Endothelial cell of umbilical vein (primary cell): ENCODE data around the gene GPR153. TPM values are rescaled to one million over a fixed set of nuclear protein-coding genes. Genes with fewer than 3 reads are reported as not detected.

Source experiments
- BruUV-seq: library from RNA; stranded (reverse); fragments of 400-500 nt; replicated peaks from 2 replicates; lab custom pipeline; 2021; lab: Mats Ljungman, UMichigan
- CTCF ChIA-PET: fragments of 300-600, 350-600 bp; sonication (Branson Sonifier 250); formaldehyde crosslinking; loops from one replicate; lab custom pipeline; 2021; ENCODE audit warnings: antibody characterized with exemption, inconsistent platforms; lab: Charles Lee
- POLR2A ChIA-PET: fragments of 300-600, 350-600 bp; sonication (Branson Sonifier 250); formaldehyde crosslinking; loops from one replicate; lab custom pipeline; 2021; ENCODE audit warnings: antibody characterized with exemption, inconsistent platforms; lab: Charles Lee
- DNase-seq: peaks from one replicate; pipeline ENCODE4 v3.0.0-alpha.2; 2011; ENCODE audit warnings: low read depth, low spot score
- FAIRE-seq: peaks from 2 replicates; lab custom pipeline; 2011; peaks lifted over from hg19 to GRCh38; lab: Jason Lieb, UNC
- H2AFZ ChIP-seq: 2 replicates; pipeline ENCODE4 v1.6.0; 2012; ENCODE audit warnings: low read depth, low read length, control low read depth, inconsistent platforms
- H3K27ac ChIP-seq: 2 replicates; pipeline ENCODE4 v1.5.1; 2011; ENCODE audit warnings: low read depth, mild to moderate bottlenecking, control low read depth, low read length, moderate library complexity; ENCODE audit not compliant: insufficient read depth
- H3K27me3 ChIP-seq, 2 experiments: 2 replicates each; pipeline versions ENCODE4 v1.6.0 to v1.6.1; 2011; ENCODE audit warnings: low read length in 2 of 2, mixed read lengths in 1 of 2; ENCODE audit not compliant: control insufficient read depth in 2 of 2, insufficient read depth in 2 of 2
- H3K36me3 ChIP-seq, 2 experiments: 2 replicates in 1 of 2; 3 replicates in 1 of 2; pipeline ENCODE4 v1.5.1; 2011; ENCODE audit warnings: low read length in 2 of 2, mild to moderate bottlenecking in 1 of 2, moderate library complexity in 1 of 2; ENCODE audit not compliant: control insufficient read depth in 2 of 2, insufficient read depth in 2 of 2; ENCODE audit errors: extremely low read depth in 1 of 2
- H3K4me1 ChIP-seq: 3 replicates; pipeline ENCODE4 v1.5.1; 2011; ENCODE audit warnings: mild to moderate bottlenecking, low read length; ENCODE audit not compliant: control insufficient read depth, insufficient read depth; ENCODE audit errors: extremely low read depth
- H3K4me2 ChIP-seq: 2 replicates; pipeline ENCODE4 v1.6.1; 2011; ENCODE audit warnings: low read length, control low read depth, mixed read lengths; ENCODE audit not compliant: insufficient read depth
- H3K4me3 ChIP-seq, 3 experiments: fragments of 200-600 bp in 1 of 3; sonication (generic), shearing (Covaris generic) in 1 of 3; replicated peaks in 1 of 3; 2 replicates each; pipeline ENCODE4 v1.5.1; 2011 to 2016; ENCODE audit warnings: control low read depth in 3 of 3, low read length in 3 of 3, mild to moderate bottlenecking in 2 of 3, inconsistent platforms in 1 of 3, low read depth in 1 of 3, moderate library complexity in 1 of 3; ENCODE audit not compliant: insufficient read depth in 1 of 3
- H3K79me2 ChIP-seq: 2 replicates; pipeline ENCODE4 v1.6.0; 2012; ENCODE audit warnings: low read length, inconsistent platforms; ENCODE audit not compliant: control insufficient read depth, insufficient read depth
- H3K9ac ChIP-seq: replicated peaks from 2 replicates; pipeline ENCODE3; 2011; ENCODE audit warnings: low read length, control low read depth; ENCODE audit not compliant: insufficient read depth; ENCODE audit errors: extremely low read depth
- H3K9me1 ChIP-seq: replicated peaks from 3 replicates; pipeline ENCODE4 v1.6.0; 2011; ENCODE audit warnings: mild to moderate bottlenecking, low read length; ENCODE audit not compliant: control insufficient read depth, insufficient read depth; ENCODE audit errors: extremely low read depth
- H3K9me3 ChIP-seq: replicated peaks from 2 replicates; pipeline ENCODE4 v1.5.1; 2012; ENCODE audit warnings: low read length, inconsistent platforms; ENCODE audit not compliant: control insufficient read depth, insufficient read depth
- H4K20me1 ChIP-seq: replicated peaks from 2 replicates; pipeline ENCODE3; 2011; ENCODE audit warnings: mild to moderate bottlenecking, low read length; ENCODE audit not compliant: control insufficient read depth, insufficient read depth; ENCODE audit errors: extremely low read depth
- EZH2 ChIP-seq: IDR thresholded peaks from 2 replicates; pipeline ENCODE4 v1.6.1; 2012; ENCODE audit warnings: borderline replicate concordance, low read depth, mild to moderate bottlenecking, moderate library complexity, low read length, inconsistent platforms; ENCODE audit not compliant: severe bottlenecking
- FOS ChIP-seq: IDR thresholded peaks from 2 replicates; pipeline ENCODE4 v1.6.1; 2011; ENCODE audit warnings: mild to moderate bottlenecking, low read length, moderate library complexity, borderline replicate concordance; ENCODE audit not compliant: insufficient read depth
- GATA2 ChIP-seq: IDR thresholded peaks from 2 replicates; pipeline ENCODE4 v1.7.0; 2011; ENCODE audit warnings: low read depth, mild to moderate bottlenecking, moderate library complexity, mixed read lengths, low read length; ENCODE audit not compliant: insufficient read length, insufficient read depth
- JUN ChIP-seq: IDR thresholded peaks from 2 replicates; pipeline ENCODE4 v1.6.1; 2011; ENCODE audit warnings: borderline replicate concordance, low read depth; ENCODE audit not compliant: insufficient read length, insufficient read depth
- MAX ChIP-seq: IDR thresholded peaks from 2 replicates; pipeline ENCODE4 v1.6.1; 2011; ENCODE audit not compliant: insufficient read depth, insufficient read length
- MYC ChIP-seq: IDR thresholded peaks from one replicate; pipeline ENCODE4 v1.6.1; 2011; ENCODE audit warnings: mild to moderate bottlenecking, low read depth, low read length
- POLR2A ChIP-seq: IDR thresholded peaks from 2 replicates; pipeline ENCODE4 v1.6.1; 2012; ENCODE audit warnings: low read depth, mild to moderate bottlenecking, control low read depth, low read length
- POLR2AphosphoS5 ChIP-seq: IDR thresholded peaks from 2 replicates; pipeline ENCODE4 v1.6.1; 2012; ENCODE audit warnings: low read depth, mild to moderate bottlenecking, control low read depth, low read length, moderate library complexity; ENCODE audit not compliant: insufficient read depth
- dilution Hi-C: fragments of 300-500 bp; cut with MboI; formaldehyde crosslinking; loops from one replicate; pipeline ENCODE4 v1.15.0; 2019; ENCODE audit warnings: low sequenced_read_pairs; ENCODE audit not compliant: extremely low pct_ligation_motif_present
- intact Hi-C: fragments of 100-400 bp; cut with micrococcal nuclease; formaldehyde crosslinking; loops from one replicate; pipeline ENCODE4 v1.10.0; 2022
- polyA plus RNA-seq, 4 experiments: library from polyadenylated mRNA; depleted of rRNA in 3 of 4; stranded (reverse) in 3 of 4; unstranded in 1 of 4; fragments of >200 nt; gene quantifications; 2 replicates each; pipeline versions ENCODE4 v1.2.1 to v1.2.3, GENCODE V29; 2011 to 2012; ENCODE audit warnings: missing spikeins in 1 of 4
- total RNA-seq: library from RNA; stranded (reverse); gene quantifications from 2 replicates; pipeline ENCODE4 v1.2.3, GENCODE V29; 2021
- TF ChIP-seq, protein P1 (sequence below), 2 donors: IDR thresholded peaks; 1 replicate in 1 of 2; 2 replicates in 1 of 2; pipeline ENCODE4 v1.5.1; 2011; ENCODE audit warnings: low read length in 2 of 2, mild to moderate bottlenecking in 2 of 2, moderate library complexity in 2 of 2, control low read depth in 1 of 2, inconsistent platforms in 1 of 2, low read depth in 1 of 2; ENCODE audit not compliant: insufficient read depth in 1 of 2; ENCODE audit errors: extremely low read depth in 1 of 2

Gene GPR153
- total and polyA plus RNA-seq, 2 donors (not counting 3 experiments of a cell fraction or from before 2014, with no cell fraction given), result 3.1 to 3.9 TPM

DNA sequence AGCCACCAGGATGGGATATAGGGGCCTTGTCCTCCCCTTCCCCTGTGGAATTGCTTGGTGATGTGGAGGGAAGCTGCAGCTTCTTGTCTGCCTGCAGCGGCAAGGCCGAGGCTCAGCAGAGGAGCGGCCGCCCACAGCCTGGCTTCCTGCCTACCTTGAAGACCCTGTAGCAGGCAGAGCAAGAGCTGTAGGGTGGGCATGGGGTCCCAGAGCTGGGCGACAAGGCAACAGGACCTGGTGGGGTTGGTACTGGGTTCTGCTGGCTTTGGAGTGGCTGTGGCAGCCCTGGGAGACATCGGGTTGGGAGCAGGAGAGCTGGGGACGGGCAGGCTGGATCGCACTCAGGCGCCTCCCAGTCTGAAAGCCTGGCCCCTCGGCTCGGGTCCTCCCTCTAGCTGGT lies 5.7 kb upstream of the GPR153 start:
- Histone ChIP-seq H3K9me3 (no peaks in the 10 kb centered on the region), H3K9me1 (no peaks in the 10 kb centered on the region), H3K9ac (no peak overlapping the region), H2AFZ (no peak overlapping the region), H4K20me1 (no peaks in the 10 kb centered on the region), H3K4me3 (no peak overlapping the region), H3K4me2 (no peak overlapping the region), H3K27me3 (no peaks in the 10 kb centered on the region), H3K79me2 (no peaks in the 10 kb centered on the region), H3K27ac (no peak overlapping the region), H3K4me1 (no peaks in the 10 kb centered on the region), H3K36me3 (no peaks in the 10 kb centered on the region)
- intact Hi-C loops, result no loop called here
- FAIRE-seq (no peak), DNase-seq (no peak)
- ChIA-PET CTCF (interaction anchor here (0.6 kb wide), 1 partner anchor 39 kb away, joined by 3 read pairs; no protein-coding TSS in a partner anchor), POLR2A (no interaction called here)
- TF ChIP-seq POLR2A (no peak), POLR2AphosphoS5 (no peak), EZH2 (no peak), FOS (no peak), JUN (no peak), MYC (no peak), MAX (no peak), GATA2 (no peak)
- TF ChIP-seq, protein P1, sequence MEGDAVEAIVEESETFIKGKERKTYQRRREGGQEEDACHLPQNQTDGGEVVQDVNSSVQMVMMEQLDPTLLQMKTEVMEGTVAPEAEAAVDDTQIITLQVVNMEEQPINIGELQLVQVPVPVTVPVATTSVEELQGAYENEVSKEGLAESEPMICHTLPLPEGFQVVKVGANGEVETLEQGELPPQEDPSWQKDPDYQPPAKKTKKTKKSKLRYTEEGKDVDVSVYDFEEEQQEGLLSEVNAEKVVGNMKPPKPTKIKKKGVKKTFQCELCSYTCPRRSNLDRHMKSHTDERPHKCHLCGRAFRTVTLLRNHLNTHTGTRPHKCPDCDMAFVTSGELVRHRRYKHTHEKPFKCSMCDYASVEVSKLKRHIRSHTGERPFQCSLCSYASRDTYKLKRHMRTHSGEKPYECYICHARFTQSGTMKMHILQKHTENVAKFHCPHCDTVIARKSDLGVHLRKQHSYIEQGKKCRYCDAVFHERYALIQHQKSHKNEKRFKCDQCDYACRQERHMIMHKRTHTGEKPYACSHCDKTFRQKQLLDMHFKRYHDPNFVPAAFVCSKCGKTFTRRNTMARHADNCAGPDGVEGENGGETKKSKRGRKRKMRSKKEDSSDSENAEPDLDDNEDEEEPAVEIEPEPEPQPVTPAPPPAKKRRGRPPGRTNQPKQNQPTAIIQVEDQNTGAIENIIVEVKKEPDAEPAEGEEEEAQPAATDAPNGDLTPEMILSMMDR (IDR thresholded peaks at IDR 0.05; ENCODE audit: extremely low read depth in 1 of 2, insufficient read depth in 1 of 2, low read depth in 1 of 2, low read length in 2 of 2), result no peak
- BruUV-seq, result no TSS peak
- dilution Hi-C loops, result no loop called here
